Effector memory CD4-positive, alpha-beta T cell (primary cell): Measurements from ENCODE around the gene CIRBP.

ENCODE experiments used
- DNase-seq, 3 donors: peaks; one replicate each; pipeline ENCODE4 v3.0.0-alpha.2; 2020
- H3K27ac ChIP-seq: 2 replicates; pipeline ENCODE4 v1.7.0; 2013; ENCODE audit warnings: mild to moderate bottlenecking, low read length, moderate library complexity; ENCODE audit not compliant: insufficient read depth, poor library complexity, severe bottlenecking
- H3K27me3 ChIP-seq: replicated peaks from 2 replicates; pipeline ENCODE4 v1.7.0; 2013; ENCODE audit warnings: mild to moderate bottlenecking, low read length; ENCODE audit not compliant: insufficient read depth, control insufficient read depth, poor library complexity, severe bottlenecking
- H3K36me3 ChIP-seq: 2 replicates; pipeline ENCODE4 v1.7.0; 2013; ENCODE audit warnings: mild to moderate bottlenecking, low read length, moderate library complexity; ENCODE audit not compliant: control insufficient read depth, insufficient read depth
- H3K4me1 ChIP-seq: 2 replicates; pipeline ENCODE4 v1.7.0; 2013; ENCODE audit warnings: low read length, mild to moderate bottlenecking; ENCODE audit not compliant: control insufficient read depth, insufficient read depth, poor library complexity, severe bottlenecking
- H3K4me3 ChIP-seq: 2 replicates; pipeline ENCODE4 v1.7.0; 2013; ENCODE audit warnings: low read length, low read depth, mild to moderate bottlenecking; ENCODE audit not compliant: insufficient read depth, poor library complexity, severe bottlenecking
- H3K9me3 ChIP-seq: 2 replicates; pipeline ENCODE4 v1.7.0; 2013; ENCODE audit warnings: mild to moderate bottlenecking, low read length, moderate library complexity; ENCODE audit not compliant: control insufficient read depth

Gene CIRBP

GRCh38 chr19:1251330-1252220 is 17.6 kb upstream of the CIRBP start:
- Histone ChIP-seq H3K27me3 (no peaks in the 10 kb centered on the region), H3K4me3 (peak overlapping the region; percentile 96), H3K4me1 (peaks cover 53% of the 10 kb centered on the region), H3K36me3 (peaks cover 31% of the 10 kb centered on the region), H3K27ac (peak overlapping the region; percentile 89), H3K9me3 (no peaks in the 10 kb centered on the region)
- DNase-seq: peak; percentile 44 to 65 (median 57)

GRCh38 chr19:1252221-1252820 is 16.8 kb upstream of the CIRBP start:
- H3K27ac ChIP-seq: peak overlapping the region; percentile 89
- peak; percentile 47 to 58 (median 52) for DNase-seq
- no peaks in the 10 kb centered on the region for H3K27me3 ChIP-seq
- peak overlapping the region; percentile 96 for H3K4me3 ChIP-seq
- H3K36me3 ChIP-seq: peaks cover 38% of the 10 kb centered on the region
- H3K9me3 ChIP-seq: no peaks in the 10 kb centered on the region
- H3K4me1 ChIP-seq: peaks cover 59% of the 10 kb centered on the region

GRCh38 chr19:1252821-1253513 is 16.2 kb upstream of the CIRBP start:
- peak overlapping the region; percentile 89 for H3K27ac ChIP-seq
- H3K4me1 ChIP-seq: peaks cover 62% of the 10 kb centered on the region
- peak overlapping the region; percentile 96 for H3K4me3 ChIP-seq
- peaks cover 45% of the 10 kb centered on the region for H3K36me3 ChIP-seq
- no peaks in the 10 kb centered on the region for H3K27me3 ChIP-seq
- no peaks in the 10 kb centered on the region for H3K9me3 ChIP-seq
- peak; percentile 70 to 73 (median 73) for DNase-seq

- Histone ChIP-seq H3K27me3 (no peaks in the 10 kb centered on the region), H3K27ac (peak overlapping the region; percentile 89), H3K4me1 (peaks cover 66% of the 10 kb centered on the region), H3K36me3 (peaks cover 48% of the 10 kb centered on the region), H3K4me3 (peak overlapping the region; percentile 96), H3K9me3 (no peaks in the 10 kb centered on the region)
- DNase-seq: no peak
These were observed 15.5 kb upstream of the CIRBP start for GRCh38 chr19:1253514-1254080.

GRCh38 chr19:1254081-1254527 is 15.0 kb upstream of the CIRBP start:
- peak overlapping the region; percentile 96 for H3K4me3 ChIP-seq

GRCh38 chr19:1254530-1255185 is 14.5 kb upstream of the CIRBP start:
- H3K9me3 ChIP-seq: no peaks in the 10 kb centered on the region
- H3K36me3 ChIP-seq: peaks cover 48% of the 10 kb centered on the region
- peaks cover 72% of the 10 kb centered on the region for H3K4me1 ChIP-seq
- H3K4me3 ChIP-seq: no peak overlapping the region
- H3K27me3 ChIP-seq: no peaks in the 10 kb centered on the region
- H3K27ac ChIP-seq: no peak overlapping the region
- no peak for DNase-seq

More at GRCh38 chr19:1254081-1254527, 15.0 kb upstream of the CIRBP start:
- H3K9me3 ChIP-seq: no peaks in the 10 kb centered on the region
- peaks cover 48% of the 10 kb centered on the region for H3K36me3 ChIP-seq
- DNase-seq: no peak
- no peaks in the 10 kb centered on the region for H3K27me3 ChIP-seq
- H3K27ac ChIP-seq: peak overlapping the region; percentile 89
- H3K4me1 ChIP-seq: peaks cover 69% of the 10 kb centered on the region

- Histone ChIP-seq H3K4me3 (no peak overlapping the region), H3K9me3 (no peaks in the 10 kb centered on the region), H3K27me3 (no peaks in the 10 kb centered on the region), H3K36me3 (peaks cover 48% of the 10 kb centered on the region), H3K27ac (no peak overlapping the region), H3K4me1 (peaks cover 80% of the 10 kb centered on the region)
- DNase-seq: no peak
These were observed 13.7 kb upstream of the CIRBP start for GRCh38 chr19:1255186-1256161.

- Histone ChIP-seq H3K27ac (peak overlapping the region; percentile 11), H3K4me3 (no peak overlapping the region), H3K36me3 (peaks cover 48% of the 10 kb centered on the region), H3K4me1 (peaks cover 83% of the 10 kb centered on the region), H3K9me3 (no peaks in the 10 kb centered on the region), H3K27me3 (no peaks in the 10 kb centered on the region)
- DNase-seq: no peak
These were observed 12.3 kb upstream of the CIRBP start for GRCh38 chr19:1256646-1257474.
